ENCODE results near the gene NCS1. TPM values are rescaled to one million over a fixed set of nuclear protein-coding genes. Genes with fewer than 3 reads are reported as not detected.
"Not testable (repeated sequence)": the region's sequence is repeated elsewhere in the genome, so short reads cannot be mapped to it uniquely, and the experiment has no call there.

The NCS1 gene
- total and polyA plus RNA-seq, 12 donors = 4.0 to 87.6 (median 34.3) TPM

DNA sequence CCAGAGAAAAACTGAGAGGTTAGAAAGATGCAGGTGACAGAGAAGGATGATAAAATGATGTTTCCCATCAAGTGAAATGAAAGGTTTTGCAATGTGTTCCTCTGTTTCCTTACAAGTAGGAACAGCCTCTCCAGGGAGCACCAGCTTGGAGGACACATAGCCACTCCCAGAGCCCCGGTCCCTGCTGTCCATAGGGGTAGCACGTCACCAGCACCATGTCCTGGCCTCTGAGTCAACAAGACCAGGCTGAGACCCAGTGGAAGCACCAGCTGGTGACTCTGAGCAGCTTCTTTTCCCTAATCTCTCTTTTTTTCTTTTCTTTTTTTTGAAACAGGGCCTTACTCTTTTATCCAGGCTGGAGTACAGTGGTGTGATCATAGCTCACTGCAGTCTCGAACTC, 73.9 kb downstream of the NCS1 start:
- WGBS, 4 donors = 92 to 95% (median 94%) methylated on average over 3 of the region's 3 CpGs

GRCh38 chr9:130254747-130255630, 82.8 kb downstream of the NCS1 start:
- peaks cover 8% of the 10 kb centered on the region for H3K27me3 ChIP-seq
- H3K9me3 ChIP-seq (replicated peaks in 1 of 3) = no peaks in the 10 kb centered on the region
- intact Hi-C loops (cut with DNase I) = no loop called here
- TF ChIP-seq CTCF (IDR thresholded peaks at IDR 0.05) = no peak
- no peak for TF ChIP-seq POLR2A (IDR thresholded peaks at IDR 0.05)
- H3K4me1 ChIP-seq (replicated peaks in 1 of 2) = no peaks in the 10 kb centered on the region
- no peak for DNase-seq
- 77 to 87% (median 83%) methylated on average over 23 of the region's 23 CpGs for WGBS, 4 donors
- H3K27ac ChIP-seq = no peak overlapping the region
- H3K36me3 ChIP-seq (replicated peaks in 1 of 2) = no peaks in the 10 kb centered on the region
- H3K4me3 ChIP-seq = no peak overlapping the region

More for the DNA sequence above, 73.9 kb downstream of the NCS1 start:
- Histone ChIP-seq H3K9me3 (replicated peaks in 1 of 3) (no peaks in the 10 kb centered on the region), H3K36me3 (replicated peaks in 1 of 2) (no peaks in the 10 kb centered on the region), H3K4me1 (replicated peaks in 1 of 2) (peaks cover 0 to 6% of the 10 kb centered on the region in 2 donors), H3K27ac (no peak overlapping the region), H3K27me3 (no peaks in the 10 kb centered on the region), H3K4me3 (no peak overlapping the region)
- intact Hi-C loops (cut with DNase I) = loop anchor here in 1 of 2 donors (5.0 kb wide), 1 partner anchor 96 kb away; no protein-coding TSS in a partner anchor
- no peak for DNase-seq
- TF ChIP-seq POLR2A (IDR thresholded peaks at IDR 0.05) (no peak), CTCF (IDR thresholded peaks at IDR 0.05) (no peak)

- intact Hi-C loops (cut with DNase I) = no loop called here
- no peak overlapping the region for H3K27ac ChIP-seq
- DNase-seq = no peak
- 47 to 67% (median 60%) methylated on average over 5 of the region's 5 CpGs for WGBS, 4 donors
- TF ChIP-seq CTCF (IDR thresholded peaks at IDR 0.05) (no peak), POLR2A (IDR thresholded peaks at IDR 0.05) (no peak)
- no peaks in the 10 kb centered on the region for H3K36me3 ChIP-seq (replicated peaks in 1 of 2)
- H3K4me1 ChIP-seq (replicated peaks in 1 of 2) = no peaks in the 10 kb centered on the region
- H3K27me3 ChIP-seq = peaks cover 8% of the 10 kb centered on the region
- H3K4me3 ChIP-seq = no peak overlapping the region
- no peaks in the 10 kb centered on the region for H3K9me3 ChIP-seq (replicated peaks in 1 of 3)
Observed at GRCh38 chr9:130255631-130256134, 83.5 kb downstream of the NCS1 start.

- H3K4me3 ChIP-seq = no peak overlapping the region
- H3K27ac ChIP-seq = no peak overlapping the region
- no peaks in the 10 kb centered on the region for H3K4me1 ChIP-seq (replicated peaks in 1 of 2)
- peaks cover 8% of the 10 kb centered on the region for H3K27me3 ChIP-seq
- DNase-seq = no peak
- no peaks in the 10 kb centered on the region for H3K36me3 ChIP-seq (replicated peaks in 1 of 2)
- WGBS, 4 donors = 70 to 77% (median 73%) methylated on average over 2 of the region's 2 CpGs
- H3K9me3 ChIP-seq (replicated peaks in 1 of 3) = no peaks in the 10 kb centered on the region
- TF ChIP-seq CTCF (IDR thresholded peaks at IDR 0.05) (no peak), POLR2A (IDR thresholded peaks at IDR 0.05) (no peak)
- intact Hi-C loops (cut with DNase I) = no loop called here
Observed at GRCh38 chr9:130256644-130257043, 84.4 kb downstream of the NCS1 start.

- peaks cover 12% of the 10 kb centered on the region for H3K27me3 ChIP-seq
- H3K27ac ChIP-seq; H3K4me1 ChIP-seq (replicated peaks in 1 of 2); intact Hi-C loops (cut with DNase I); H3K9me3 ChIP-seq (replicated peaks in 1 of 3); H3K4me3 ChIP-seq; H3K36me3 ChIP-seq (replicated peaks in 1 of 2): not testable (repeated sequence)
- peak in 1 of 7 donors; percentile 15 for DNase-seq
- 81 to 93% (median 89%) methylated on average over 7 of the region's 7 CpGs for WGBS, 4 donors
Observed at GRCh38 chr9:130258137-130258536, 85.9 kb downstream of the NCS1 start.
